A549 (cell line): ENCODE data around the gene MBNL2. TPM values are rescaled to one million over a fixed set of nuclear protein-coding genes. Genes with fewer than 3 reads are reported as not detected.

Source experiments
- ATAC-seq, 2 experiments: fragments of 200-7000 bp in 1 of 2; fragments of >200 bp in 1 of 2; cut with Nextera tagmentation in 1 of 2; cut with Tn5 transposase in 1 of 2; 3 replicates each; pipeline versions ENCODE4 v1.8.0 to v1.9.1; 2018 to 2020; ENCODE audit warnings: mild to moderate bottlenecking in 1 of 2, moderate library complexity in 1 of 2
- CTCF ChIA-PET: fragments of 300-600 bp; sonication (Branson Sonifier 250); formaldehyde crosslinking; extraction: SDS; loops from one replicate; lab custom pipeline; 2021; ENCODE audit warnings: antibody characterized with exemption, inconsistent platforms; lab: Yijun Ruan, JAX
- POLR2A ChIA-PET: fragments of 350-600 bp; formaldehyde crosslinking; extraction: SDS; loops from one replicate; lab custom pipeline; 2021; ENCODE audit warnings: antibody characterized with exemption, inconsistent platforms; lab: Yijun Ruan, JAX
- DNase-seq, 2 experiments: peaks; one replicate each; pipeline versions ENCODE4 v3.0.0 to v3.0.0-alpha.2; 2011 to 2016; ENCODE audit warnings: low read depth in 1 of 2, low spot score in 1 of 2
- FAIRE-seq: peaks from 2 replicates; lab custom pipeline; 2011; peaks lifted over from hg19 to GRCh38; lab: Jason Lieb, UNC
- H3K27ac ChIP-seq, 2 experiments: fragments of >200 bp; sonication (Bioruptor Twin); formaldehyde crosslinking; 3 replicates each; pipeline ENCODE4 v1.5.1; 2016 to 2017
- H3K4me1 ChIP-seq: fragments of >200 bp; sonication (Bioruptor Twin); formaldehyde crosslinking; 3 replicates; pipeline ENCODE4 v1.6.1; 2016
- H3K4me2 ChIP-seq: fragments of >200 bp; sonication (Bioruptor Twin); formaldehyde crosslinking; 3 replicates; pipeline ENCODE4 v1.6.1; 2016
- H3K4me3 ChIP-seq: fragments of >200 bp; sonication (Bioruptor Twin); formaldehyde crosslinking; 3 replicates; pipeline ENCODE4 v1.5.1; 2016
- H3K9me3 ChIP-seq: fragments of >200 bp; sonication (Bioruptor Twin); formaldehyde crosslinking; 3 replicates; pipeline ENCODE4 v1.6.1; 2016
- BHLHE40 ChIP-seq: IDR thresholded peaks from 2 replicates; pipeline ENCODE4 v1.6.1; 2012; ENCODE audit warnings: low read depth, low read length, inconsistent platforms
- CEBPB ChIP-seq, 2 experiments: fragments of >200 bp in 1 of 2; sonication (Bioruptor Twin) in 1 of 2; formaldehyde crosslinking in 1 of 2; IDR thresholded peaks; 2 replicates each; pipeline ENCODE4 v1.6.1; 2012 to 2016
- EHF ChIP-seq: fragments of 250-450 bp; sonication (Bioruptor Pico); IDR thresholded peaks from 2 replicates; pipeline ENCODE4 v1.5.0; 2020; ENCODE audit warnings: mild to moderate bottlenecking
- EP300 ChIP-seq, 2 experiments: fragments of >200 bp; sonication (Bioruptor Twin); formaldehyde crosslinking; IDR thresholded peaks; 2 replicates in 1 of 2; 3 replicates in 1 of 2; pipeline ENCODE4 v1.6.1; 2016 to 2017
- ESRRA ChIP-seq: fragments of 150-350 bp; IDR thresholded peaks from 2 replicates; pipeline ENCODE4 v1.6.1; 2014; ENCODE audit warnings: mild to moderate bottlenecking, low read length, borderline replicate concordance
- GATA3 ChIP-seq: IDR thresholded peaks from 2 replicates; pipeline ENCODE4 v1.6.1; 2012; ENCODE audit warnings: borderline replicate concordance
- HOXB13 ChIP-seq: fragments of 250-450 bp; sonication (Bioruptor Pico); IDR thresholded peaks from 2 replicates; pipeline ENCODE4 v1.5.0; 2020; ENCODE audit warnings: low read depth, mild to moderate bottlenecking, moderate library complexity
- JUN ChIP-seq, 2 experiments: fragments of >200 bp; sonication (Bioruptor Twin); formaldehyde crosslinking; IDR thresholded peaks; 2 replicates in 1 of 2; 3 replicates in 1 of 2; pipeline ENCODE4 v1.6.1; 2016 to 2017
- MYC ChIP-seq: IDR thresholded peaks from 2 replicates; pipeline ENCODE4 v1.6.1; 2012; ENCODE audit warnings: mild to moderate bottlenecking, inconsistent platforms, low read length, improper control_type of control experiment, borderline replicate concordance
- NFE2L2 ChIP-seq: fragments of 150-350 bp; conservative IDR thresholded peaks from 2 replicates; pipeline ENCODE4 v1.6.1; 2014; ENCODE audit warnings: low read length
- PBX3 ChIP-seq: IDR thresholded peaks from 2 replicates; pipeline ENCODE4 v1.6.1; 2012
- SMC3 ChIP-seq: fragments of >200 bp; sonication (Bioruptor Twin); formaldehyde crosslinking; IDR thresholded peaks from 3 replicates; pipeline ENCODE4 v1.6.1; 2018; ENCODE audit warnings: inconsistent platforms
- ZFP36 ChIP-seq: fragments of 450-650 bp; IDR thresholded peaks from 2 replicates; pipeline ENCODE4 v1.6.1; 2014; ENCODE audit warnings: borderline replicate concordance; ENCODE audit not compliant: partially characterized antibody
- ZSCAN20 ChIP-seq: fragments of 250-450 bp; sonication (Bioruptor Pico); IDR thresholded peaks from 2 replicates; pipeline ENCODE4 v1.8.0; 2022; ENCODE audit warnings: mild to moderate bottlenecking, moderate library complexity
- WGBS: methylation state at CpG from one replicate; pipeline ENCODE4 v1.1.6; 2017; ENCODE audit errors: missing lambda C conversion rate; 5-methylcytosine and 5-hydroxymethylcytosine counted together
- polyA plus RNA-seq, 4 experiments: library from polyadenylated mRNA; depleted of rRNA in 3 of 4; stranded (reverse); fragments of >200 nt; fragmentation: RNase III in 1 of 4; extraction: RNeasy Plus Mini Kit Qiagen cat#74134 plus additional on column Dnase treatment in 1 of 4; gene quantifications; 2 replicates in 3 of 4; 3 replicates in 1 of 4; pipeline ENCODE4 v1.2.3, GENCODE V29; 2011 to 2017
- TF ChIP-seq, protein P1 (sequence below): fragments of >200 bp; sonication (Bioruptor Twin); formaldehyde crosslinking; IDR thresholded peaks from 3 replicates; pipeline ENCODE4 v1.5.1; 2016
- TF ChIP-seq, protein P2 (sequence below): fragments of 250-450 bp; sonication (Bioruptor Pico); IDR thresholded peaks from 2 replicates; pipeline ENCODE4 v1.5.0; 2021; ENCODE audit warnings: mild to moderate bottlenecking, moderate library complexity, borderline replicate concordance
- TF ChIP-seq, protein P3 (sequence below): fragments of 200-600 bp; sonication (generic); IDR thresholded peaks from 2 replicates; pipeline ENCODE4 v1.6.1; 2016; ENCODE audit warnings: antibody characterized with exemption, mild to moderate bottlenecking, moderate library complexity
- TF ChIP-seq, protein P4 (sequence below): fragments of 450-650 bp; IDR thresholded peaks from 2 replicates; pipeline ENCODE4 v1.6.1; 2014; ENCODE audit warnings: antibody characterized with exemption
- TF ChIP-seq, protein P5 (sequence below): fragments of >200 bp; sonication (Bioruptor Twin); formaldehyde crosslinking; IDR thresholded peaks from 3 replicates; pipeline ENCODE4 v1.6.1; 2016

Gene MBNL2
- polyA plus RNA-seq, 2 of the 4 experiments (the other 2 are of a cell fraction), result 18.7 to 20.6 TPM

- POLR2A ChIA-PET, result no interaction called here
- no peak for TF ChIP-seq GATA3
- TF ChIP-seq, protein P1, sequence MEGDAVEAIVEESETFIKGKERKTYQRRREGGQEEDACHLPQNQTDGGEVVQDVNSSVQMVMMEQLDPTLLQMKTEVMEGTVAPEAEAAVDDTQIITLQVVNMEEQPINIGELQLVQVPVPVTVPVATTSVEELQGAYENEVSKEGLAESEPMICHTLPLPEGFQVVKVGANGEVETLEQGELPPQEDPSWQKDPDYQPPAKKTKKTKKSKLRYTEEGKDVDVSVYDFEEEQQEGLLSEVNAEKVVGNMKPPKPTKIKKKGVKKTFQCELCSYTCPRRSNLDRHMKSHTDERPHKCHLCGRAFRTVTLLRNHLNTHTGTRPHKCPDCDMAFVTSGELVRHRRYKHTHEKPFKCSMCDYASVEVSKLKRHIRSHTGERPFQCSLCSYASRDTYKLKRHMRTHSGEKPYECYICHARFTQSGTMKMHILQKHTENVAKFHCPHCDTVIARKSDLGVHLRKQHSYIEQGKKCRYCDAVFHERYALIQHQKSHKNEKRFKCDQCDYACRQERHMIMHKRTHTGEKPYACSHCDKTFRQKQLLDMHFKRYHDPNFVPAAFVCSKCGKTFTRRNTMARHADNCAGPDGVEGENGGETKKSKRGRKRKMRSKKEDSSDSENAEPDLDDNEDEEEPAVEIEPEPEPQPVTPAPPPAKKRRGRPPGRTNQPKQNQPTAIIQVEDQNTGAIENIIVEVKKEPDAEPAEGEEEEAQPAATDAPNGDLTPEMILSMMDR, result no peak
- TF ChIP-seq, protein P2, sequence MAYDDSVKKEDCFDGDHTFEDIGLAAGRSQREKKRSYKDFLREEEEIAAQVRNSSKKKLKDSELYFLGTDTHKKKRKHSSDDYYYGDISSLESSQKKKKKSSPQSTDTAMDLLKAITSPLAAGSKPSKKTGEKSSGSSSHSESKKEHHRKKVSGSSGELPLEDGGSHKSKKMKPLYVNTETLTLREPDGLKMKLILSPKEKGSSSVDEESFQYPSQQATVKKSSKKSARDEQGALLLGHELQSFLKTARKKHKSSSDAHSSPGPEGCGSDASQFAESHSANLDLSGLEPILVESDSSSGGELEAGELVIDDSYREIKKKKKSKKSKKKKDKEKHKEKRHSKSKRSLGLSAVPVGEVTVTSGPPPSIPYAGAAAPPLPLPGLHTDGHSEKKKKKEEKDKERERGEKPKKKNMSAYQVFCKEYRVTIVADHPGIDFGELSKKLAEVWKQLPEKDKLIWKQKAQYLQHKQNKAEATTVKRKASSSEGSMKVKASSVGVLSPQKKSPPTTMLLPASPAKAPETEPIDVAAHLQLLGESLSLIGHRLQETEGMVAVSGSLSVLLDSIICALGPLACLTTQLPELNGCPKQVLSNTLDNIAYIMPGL (CRISPR knock-in tag), result no peak
- TF ChIP-seq PBX3, result no peak
- TF ChIP-seq, protein P3, sequence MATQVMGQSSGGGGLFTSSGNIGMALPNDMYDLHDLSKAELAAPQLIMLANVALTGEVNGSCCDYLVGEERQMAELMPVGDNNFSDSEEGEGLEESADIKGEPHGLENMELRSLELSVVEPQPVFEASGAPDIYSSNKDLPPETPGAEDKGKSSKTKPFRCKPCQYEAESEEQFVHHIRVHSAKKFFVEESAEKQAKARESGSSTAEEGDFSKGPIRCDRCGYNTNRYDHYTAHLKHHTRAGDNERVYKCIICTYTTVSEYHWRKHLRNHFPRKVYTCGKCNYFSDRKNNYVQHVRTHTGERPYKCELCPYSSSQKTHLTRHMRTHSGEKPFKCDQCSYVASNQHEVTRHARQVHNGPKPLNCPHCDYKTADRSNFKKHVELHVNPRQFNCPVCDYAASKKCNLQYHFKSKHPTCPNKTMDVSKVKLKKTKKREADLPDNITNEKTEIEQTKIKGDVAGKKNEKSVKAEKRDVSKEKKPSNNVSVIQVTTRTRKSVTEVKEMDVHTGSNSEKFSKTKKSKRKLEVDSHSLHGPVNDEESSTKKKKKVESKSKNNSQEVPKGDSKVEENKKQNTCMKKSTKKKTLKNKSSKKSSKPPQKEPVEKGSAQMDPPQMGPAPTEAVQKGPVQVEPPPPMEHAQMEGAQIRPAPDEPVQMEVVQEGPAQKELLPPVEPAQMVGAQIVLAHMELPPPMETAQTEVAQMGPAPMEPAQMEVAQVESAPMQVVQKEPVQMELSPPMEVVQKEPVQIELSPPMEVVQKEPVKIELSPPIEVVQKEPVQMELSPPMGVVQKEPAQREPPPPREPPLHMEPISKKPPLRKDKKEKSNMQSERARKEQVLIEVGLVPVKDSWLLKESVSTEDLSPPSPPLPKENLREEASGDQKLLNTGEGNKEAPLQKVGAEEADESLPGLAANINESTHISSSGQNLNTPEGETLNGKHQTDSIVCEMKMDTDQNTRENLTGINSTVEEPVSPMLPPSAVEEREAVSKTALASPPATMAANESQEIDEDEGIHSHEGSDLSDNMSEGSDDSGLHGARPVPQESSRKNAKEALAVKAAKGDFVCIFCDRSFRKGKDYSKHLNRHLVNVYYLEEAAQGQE, result no peak
- no peak for TF ChIP-seq ZSCAN20 (CRISPR knock-in tag)
- H3K9me3 ChIP-seq, result no peaks in the 10 kb centered on the region
- WGBS, result 95% methylated on average over 9 of the region's 9 CpGs
- DNase-seq, result no peak
- no peak overlapping the region for H3K4me3 ChIP-seq
- H3K27ac ChIP-seq, result peak overlapping the region; percentile 99 to 100
- H3K4me2 ChIP-seq, result 0 out of 3 replicates have a peak overlapping the region, but pooled peaks have one; percentile 6
- FAIRE-seq, result no peak
- CTCF ChIA-PET, result interaction anchor here (0.6 to 0.7 kb wide), 2 partner anchors 12 to 31 kb away, joined by 3 read pairs; no protein-coding TSS in a partner anchor
- H3K4me1 ChIP-seq, result peaks cover 72% of the 10 kb centered on the region
- no peak for ATAC-seq
Observed at GRCh38 chr13:97261254-97262005, 39.3 kb downstream of the MBNL2 start.

DNA sequence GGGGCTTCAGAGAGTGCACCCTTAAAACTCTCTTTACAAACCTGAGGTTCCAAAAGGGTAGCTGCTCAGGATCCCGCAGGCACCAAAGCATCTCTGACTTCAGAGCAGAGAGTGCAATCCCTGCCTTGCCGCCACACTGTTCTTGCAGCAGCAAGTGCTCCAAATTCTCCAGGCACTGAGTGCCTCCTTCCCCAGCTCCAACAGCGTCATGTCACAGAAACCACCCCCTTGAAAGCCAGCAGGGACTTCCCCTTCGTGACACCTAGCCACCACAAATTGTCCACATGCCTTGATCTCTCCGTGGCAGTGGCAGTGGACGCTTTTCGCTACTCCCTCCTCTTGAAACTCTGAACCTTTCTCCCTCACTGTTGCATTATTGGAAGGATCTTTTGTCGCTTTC is 39.9 kb downstream of the MBNL2 start:
- H3K4me2 ChIP-seq, result no peak overlapping the region
- POLR2A ChIA-PET, result no interaction called here
- no peak for DNase-seq
- H3K9me3 ChIP-seq, result no peaks in the 10 kb centered on the region
- H3K4me1 ChIP-seq, result peaks cover 72% of the 10 kb centered on the region
- H3K4me3 ChIP-seq, result no peak overlapping the region
- FAIRE-seq, result no peak
- CTCF ChIA-PET, result interaction anchor here (0.6 to 1.0 kb wide), 3 partner anchors 12 to 152 kb away, joined by 3 to 4 read pairs (median 3); no protein-coding TSS in a partner anchor
- no peak for ATAC-seq
- 80% methylated on average over 8 of the region's 8 CpGs for WGBS
- H3K27ac ChIP-seq, result peak overlapping the region; percentile 99 to 100; a peak in 5 of 6 replicates
- TF ChIP-seq, protein P4, sequence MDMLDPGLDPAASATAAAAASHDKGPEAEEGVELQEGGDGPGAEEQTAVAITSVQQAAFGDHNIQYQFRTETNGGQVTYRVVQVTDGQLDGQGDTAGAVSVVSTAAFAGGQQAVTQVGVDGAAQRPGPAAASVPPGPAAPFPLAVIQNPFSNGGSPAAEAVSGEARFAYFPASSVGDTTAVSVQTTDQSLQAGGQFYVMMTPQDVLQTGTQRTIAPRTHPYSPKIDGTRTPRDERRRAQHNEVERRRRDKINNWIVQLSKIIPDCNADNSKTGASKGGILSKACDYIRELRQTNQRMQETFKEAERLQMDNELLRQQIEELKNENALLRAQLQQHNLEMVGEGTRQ, result no peak
- TF ChIP-seq MYC (no peak), NFE2L2 (no peak), CEBPB (IDR thresholded peaks at IDR 0.05) (no peak), HOXB13 (CRISPR knock-in tag) (no peak), ESRRA (no peak), BHLHE40 (no peak), EP300 (IDR thresholded peaks at IDR 0.05) (no peak), SMC3 (no peak), JUN (IDR thresholded peaks at IDR 0.05) (no peak), ZFP36 (no peak), EHF (CRISPR knock-in tag) (no peak)
- TF ChIP-seq, protein P5, sequence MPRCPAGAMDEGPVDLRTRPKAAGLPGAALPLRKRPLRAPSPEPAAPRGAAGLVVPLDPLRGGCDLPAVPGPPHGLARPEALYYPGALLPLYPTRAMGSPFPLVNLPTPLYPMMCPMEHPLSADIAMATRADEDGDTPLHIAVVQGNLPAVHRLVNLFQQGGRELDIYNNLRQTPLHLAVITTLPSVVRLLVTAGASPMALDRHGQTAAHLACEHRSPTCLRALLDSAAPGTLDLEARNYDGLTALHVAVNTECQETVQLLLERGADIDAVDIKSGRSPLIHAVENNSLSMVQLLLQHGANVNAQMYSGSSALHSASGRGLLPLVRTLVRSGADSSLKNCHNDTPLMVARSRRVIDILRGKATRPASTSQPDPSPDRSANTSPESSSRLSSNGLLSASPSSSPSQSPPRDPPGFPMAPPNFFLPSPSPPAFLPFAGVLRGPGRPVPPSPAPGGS, result no peak
